Measurements from ENCODE around the gene KIAA0753. TPM values are rescaled to one million over a fixed set of nuclear protein-coding genes. Genes with fewer than 3 reads are reported as not detected.

KIAA0753 gene
- total and polyA plus RNA-seq, 2 of the 8 experiments (the other 6 are each of a cell fraction or from before 2014, with no cell fraction given), result 5.0 to 27.1 TPM

- WGBS, 2 experiments (ENCODE audit: extremely low coverage in 1 of 2, insufficient coverage in 1 of 2, insufficient read length in 1 of 2, insufficient replicate concordance in 2 of 2, low coverage in 1 of 2, low lambda C conversion rate in 2 of 2, missing lambda C conversion rate in 1 of 2), result 77% methylated on average over 4 of the region's 4 CpGs; no CpG with 5 or more reads in 1 of the 2 experiments
- CTCF ChIA-PET (ENCODE audit: partially characterized antibody), result interaction anchor here (0.6 to 2.6 kb wide), 9 partner anchors 10 to 228 kb away, joined by 3 to 13 read pairs (median 4); partner anchors contain the start of gene SLC13A5
- POLR2A ChIA-PET (ENCODE audit: partially characterized antibody), result no interaction called here
These were observed 41.8 kb upstream of the KIAA0753 start for GRCh38 chr17:6682339-6682738.

More at GRCh38 chr17:6682339-6682738, 41.8 kb upstream of the KIAA0753 start:
- Histone ChIP-seq H3K23ac (ENCODE audit: insufficient read length) (no peak overlapping the region), H4K8ac (ENCODE audit: extremely low read depth, insufficient read depth, low read length) (no peak overlapping the region), H3K4me3 (ENCODE audit: extremely low read depth in 1 of 4, insufficient read depth in 2 of 4, low read depth in 3 of 4, low read length in 4 of 4) (no peak overlapping the region), H3K4ac (replicated peaks; ENCODE audit: insufficient read length, low read depth, low read length) (no peak overlapping the region), H2BK120ac (replicated peaks; ENCODE audit: low read depth, low read length) (no peak overlapping the region), H3K36me3 (ENCODE audit: control insufficient read depth in 2 of 4, insufficient read depth in 4 of 4, low read length in 3 of 4) (no peaks in the 10 kb centered on the region), H3K79me2 (ENCODE audit: control insufficient read depth in 1 of 2, insufficient read depth in 2 of 2, low read length in 2 of 2) (no peaks in the 10 kb centered on the region), H3K14ac (ENCODE audit: insufficient read length) (no peak overlapping the region), H3K18ac (ENCODE audit: extremely low read depth, low read length) (no peak overlapping the region), H3K79me1 (ENCODE audit: low read depth, low read length) (no peaks in the 10 kb centered on the region), H3K4me2 (ENCODE audit: insufficient read depth in 1 of 2, low read depth in 2 of 2, low read length in 2 of 2) (no peak overlapping the region), H3K27me3 (replicated peaks in 1 of 4; ENCODE audit: control insufficient read depth in 3 of 4, extremely low read depth in 1 of 4, insufficient read depth in 3 of 4, low read length in 3 of 4) (no peaks in the 10 kb centered on the region; a peak in 1 of 7 replicates), H4K91ac (replicated peaks; ENCODE audit: insufficient read length, low read length) (no peak overlapping the region), H4K5ac (ENCODE audit: insufficient read length, low read depth, low read length) (no peak overlapping the region), H4K20me1 (replicated peaks in 1 of 2; ENCODE audit: control insufficient read depth in 1 of 2, insufficient read depth in 2 of 2, low read length in 2 of 2) (no peaks in the 10 kb centered on the region), H2BK20ac (ENCODE audit: low read length) (no peak overlapping the region), H3K23me2 (ENCODE audit: low read depth, low read length) (no peaks in the 10 kb centered on the region), H2AK5ac (ENCODE audit: low read depth, low read length) (no peak overlapping the region), H3K9ac (replicated peaks in 1 of 4; ENCODE audit: extremely low read depth in 1 of 4, low read depth in 3 of 4, low read length in 3 of 4) (no peak overlapping the region), H2BK5ac (ENCODE audit: low read depth, low read length) (no peak overlapping the region), H2AFZ (ENCODE audit: low read length) (no peak overlapping the region), H2BK15ac (ENCODE audit: low read length) (no peak overlapping the region), H3K4me1 (replicated peaks in 1 of 4; ENCODE audit: control insufficient read depth in 3 of 4, insufficient read depth in 4 of 4, low read length in 3 of 4) (no peaks in the 10 kb centered on the region; a peak in 1 of 7 replicates), H3K56ac (replicated peaks; ENCODE audit: insufficient read length, low read depth, low read length) (no peak overlapping the region), H2BK12ac (ENCODE audit: low read depth, low read length) (no peak overlapping the region), H3K9me3 (ENCODE audit: insufficient read depth in 2 of 2, low read depth in 1 of 2, low read length in 1 of 2) (no peaks in the 10 kb centered on the region), H3K27ac (ENCODE audit: low read depth, low read length) (no peak overlapping the region)
- FAIRE-seq (no peak), DNase-seq (ENCODE audit: low read depth in 1 of 2, low spot score in 2 of 2) (no peak)
- no peak for TF ChIP-seq CREB1 (IDR thresholded peaks at IDR 0.05)
- TF ChIP-seq KDM1A (IDR thresholded peaks at IDR 0.05; ENCODE audit: borderline replicate concordance, low read length), result no peak
- no peak for TF ChIP-seq TBP (IDR thresholded peaks at IDR 0.05; ENCODE audit: low read depth, low read length)
- no peak for TF ChIP-seq CTCF (IDR thresholded peaks at IDR 0.05; ENCODE audit: control extremely low read depth in 1 of 3, insufficient read depth in 1 of 3, low read depth in 1 of 3, low read length in 3 of 3)
- no peak for TF ChIP-seq POLR2AphosphoS5 (IDR thresholded peaks at IDR 0.05; ENCODE audit: low read depth, low read length)
- TF ChIP-seq MAFK (IDR thresholded peaks at IDR 0.05; ENCODE audit: low read depth, low read length), result no peak
- TF ChIP-seq BACH1 (IDR thresholded peaks at IDR 0.05; ENCODE audit: low read length), result no peak
- no peak for TF ChIP-seq BRCA1 (IDR thresholded peaks at IDR 0.05; ENCODE audit: low read depth, low read length)
